HepG2 (cell line): ENCODE data around the gene PYURF. TPM values are rescaled to one million over a fixed set of nuclear protein-coding genes. Genes with fewer than 3 reads are reported as not detected.
A peak's percentile ranks its signal among the peaks of the same experiment; 100 is the strongest.

Source experiments
- BHLHE40 ChIP-seq: IDR thresholded peaks from 2 replicates; pipeline ENCODE4 v1.6.1; 2011; ENCODE audit warnings: low read length, improper control_type of control experiment
- BRD4 ChIP-seq: sonication (generic); formaldehyde crosslinking; IDR thresholded peaks from 2 replicates; pipeline ENCODE4 v1.4.0; 2020; ENCODE audit warnings: missing genetic modification reagents
- GFI1 ChIP-seq: sonication (generic); formaldehyde crosslinking; IDR thresholded peaks from 2 replicates; pipeline ENCODE4 v1.5.0; 2020; ENCODE audit warnings: missing genetic modification reagents, mild to moderate bottlenecking, borderline replicate concordance
- KDM4B ChIP-seq: sonication (generic); formaldehyde crosslinking; IDR thresholded peaks from 2 replicates; pipeline ENCODE4 v1.4.0; 2020; ENCODE audit warnings: missing genetic modification reagents
- NFIC ChIP-seq: IDR thresholded peaks from 2 replicates; pipeline ENCODE4 v1.6.1; 2012; ENCODE audit warnings: mild to moderate bottlenecking, low read length, inconsistent platforms
- RBM39 ChIP-seq: fragments of 200-400 bp; formaldehyde crosslinking; IDR thresholded peaks from one replicate; pipeline ENCODE4 v1.6.1; 2018; ENCODE audit warnings: antibody characterized with exemption, mild to moderate bottlenecking, low read depth, low read length; ENCODE audit not compliant: poor library complexity, severe bottlenecking
- SMC3 ChIP-seq: IDR thresholded peaks from 2 replicates; pipeline ENCODE4 v1.6.1; 2011; ENCODE audit warnings: low read length, improper control_type of control experiment
- SNAI1 ChIP-seq: sonication (generic); formaldehyde crosslinking; IDR thresholded peaks from 2 replicates; pipeline ENCODE4 v1.5.0; 2020; ENCODE audit warnings: mild to moderate bottlenecking, missing genetic modification reagents, borderline replicate concordance
- ZFAT ChIP-seq: sonication (generic); formaldehyde crosslinking; conservative IDR thresholded peaks from 2 replicates; pipeline ENCODE4 v1.8.1; 2023; ENCODE audit warnings: missing genetic modification reagents, inconsistent platforms
- ZNF326 ChIP-seq: sonication (generic); formaldehyde crosslinking; IDR thresholded peaks from 2 replicates; pipeline ENCODE4 v1.4.0; 2020; ENCODE audit warnings: missing genetic modification reagents, borderline replicate concordance
- ZNF766 ChIP-seq: sonication (generic); formaldehyde crosslinking; IDR thresholded peaks from 2 replicates; pipeline ENCODE4 v1.5.0; 2020; ENCODE audit warnings: missing genetic modification reagents, borderline replicate concordance
- ZNF781 ChIP-seq: sonication (generic); formaldehyde crosslinking; IDR thresholded peaks from 2 replicates; pipeline ENCODE4 v1.5.1; 2020; ENCODE audit warnings: borderline replicate concordance, mild to moderate bottlenecking, missing genetic modification reagents; ENCODE audit errors: not compliant biosample characterization
- ZNF792 ChIP-seq: IDR thresholded peaks from 2 replicates; pipeline ENCODE4 v1.6.1; 2016
- polyA plus RNA-seq, 8 experiments: library from polyadenylated mRNA; depleted of rRNA in 3 of 8; stranded (reverse) in 7 of 8; unstranded in 1 of 8; fragments of >200 nt; fragmentation: Illumina TruSeq in 4 of 8; extraction: Trizol in 4 of 8; gene quantifications; 2 replicates each; pipeline versions ENCODE4 v1.2.1 to v1.2.3, GENCODE V29; 2011 to 2016; ENCODE audit warnings: low read depth in 4 of 8, missing spikeins in 1 of 8, mixed read lengths in 1 of 8; ENCODE audit not compliant: insufficient read depth in 1 of 8
- total RNA-seq, 5 experiments: library from RNA; depleted of rRNA; stranded (reverse); fragments of >200 nt; fragmentation: Illumina TruSeq; extraction: Trizol; gene quantifications; 2 replicates each; pipeline ENCODE4 v1.2.3, GENCODE V29; 2016; ENCODE audit warnings: low read depth in 1 of 5
- TF ChIP-seq, protein P1 (sequence below): sonication (generic); formaldehyde crosslinking; IDR thresholded peaks from 2 replicates; pipeline ENCODE4 v1.4.0; 2020; ENCODE audit warnings: missing genetic modification reagents
- TF ChIP-seq, protein P2 (sequence below): sonication (generic); formaldehyde crosslinking; conservative IDR thresholded peaks from 2 replicates; pipeline ENCODE4 v1.4.0; 2020; ENCODE audit warnings: missing genetic modification reagents
- TF ChIP-seq, protein P3 (sequence below): sonication (generic); formaldehyde crosslinking; IDR thresholded peaks from 2 replicates; pipeline ENCODE4 v1.4.0; 2020; ENCODE audit warnings: missing genetic modification reagents, borderline replicate concordance
- TF ChIP-seq, protein P4 (sequence below): sonication (generic); formaldehyde crosslinking; IDR thresholded peaks from 2 replicates; pipeline ENCODE4 v1.5.1; 2020; ENCODE audit warnings: missing genetic modification reagents, mild to moderate bottlenecking, borderline replicate concordance
- TF ChIP-seq, protein P5 (sequence below): sonication (generic); formaldehyde crosslinking; IDR thresholded peaks from 2 replicates; pipeline ENCODE4 v1.5.1; 2020; ENCODE audit warnings: mild to moderate bottlenecking, missing genetic modification reagents
- TF ChIP-seq, protein P6 (sequence below): sonication (generic); formaldehyde crosslinking; IDR thresholded peaks from 2 replicates; pipeline ENCODE4 v1.8.0; 2022; ENCODE audit warnings: low read depth, missing genetic modification reagents

PYURF gene
- total and polyA plus RNA-seq, 2 of the 13 experiments (the other 11 are each of a cell fraction or from before 2014, with no cell fraction given): 59.9 to 95.2 TPM

DNA sequence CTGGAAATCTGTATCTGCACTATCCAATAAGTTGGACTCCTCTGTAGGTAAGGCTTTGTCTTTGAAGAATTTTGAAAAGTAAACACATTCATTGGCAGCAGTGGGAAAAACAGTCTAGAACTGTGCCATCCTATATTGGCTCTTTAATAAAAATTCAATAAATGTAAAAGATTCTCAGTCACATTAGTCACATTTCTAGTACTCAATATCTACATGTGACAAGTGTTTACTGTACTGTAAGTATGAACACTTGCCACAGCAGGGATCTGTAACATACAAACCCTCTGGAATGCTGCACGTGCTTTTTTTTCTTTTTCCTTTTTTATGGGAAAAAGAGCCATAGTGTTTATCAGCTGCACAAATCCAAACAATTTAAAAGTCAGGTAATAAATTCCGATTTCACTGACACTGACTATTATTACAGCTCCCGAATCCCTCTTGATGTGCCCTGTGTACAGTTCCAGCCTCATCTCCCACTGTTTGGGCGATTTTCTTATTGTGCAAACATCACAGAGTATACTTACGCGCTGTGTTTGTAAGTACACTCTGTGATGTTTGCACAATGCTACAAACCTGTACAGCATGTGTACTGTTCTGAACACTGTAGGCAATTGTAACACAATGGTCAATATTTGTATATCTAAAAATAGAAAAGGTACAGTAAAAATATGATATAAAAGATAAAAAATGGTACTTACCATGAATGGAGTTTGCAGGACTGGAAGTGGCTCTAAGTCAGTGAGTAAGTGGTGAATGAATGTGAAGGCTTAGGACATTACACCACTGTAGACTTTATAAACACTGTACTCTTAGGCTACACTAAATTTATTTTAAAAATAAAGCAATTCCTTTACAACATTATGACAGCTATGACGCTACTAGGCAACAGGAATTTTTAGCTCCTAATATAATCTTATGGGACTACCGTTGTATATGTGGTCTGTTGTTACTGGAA, 8.7 kb downstream of the PYURF start (continued):
- peak; percentile 46; the same call in 1 of the 2 replicates for TF ChIP-seq BHLHE40
- TF ChIP-seq KDM4B (CRISPR knock-in tag): no peak
- no peak for TF ChIP-seq ZNF326 (CRISPR knock-in tag)
- TF ChIP-seq ZNF766 (CRISPR knock-in tag): no peak
- TF ChIP-seq, protein P1, sequence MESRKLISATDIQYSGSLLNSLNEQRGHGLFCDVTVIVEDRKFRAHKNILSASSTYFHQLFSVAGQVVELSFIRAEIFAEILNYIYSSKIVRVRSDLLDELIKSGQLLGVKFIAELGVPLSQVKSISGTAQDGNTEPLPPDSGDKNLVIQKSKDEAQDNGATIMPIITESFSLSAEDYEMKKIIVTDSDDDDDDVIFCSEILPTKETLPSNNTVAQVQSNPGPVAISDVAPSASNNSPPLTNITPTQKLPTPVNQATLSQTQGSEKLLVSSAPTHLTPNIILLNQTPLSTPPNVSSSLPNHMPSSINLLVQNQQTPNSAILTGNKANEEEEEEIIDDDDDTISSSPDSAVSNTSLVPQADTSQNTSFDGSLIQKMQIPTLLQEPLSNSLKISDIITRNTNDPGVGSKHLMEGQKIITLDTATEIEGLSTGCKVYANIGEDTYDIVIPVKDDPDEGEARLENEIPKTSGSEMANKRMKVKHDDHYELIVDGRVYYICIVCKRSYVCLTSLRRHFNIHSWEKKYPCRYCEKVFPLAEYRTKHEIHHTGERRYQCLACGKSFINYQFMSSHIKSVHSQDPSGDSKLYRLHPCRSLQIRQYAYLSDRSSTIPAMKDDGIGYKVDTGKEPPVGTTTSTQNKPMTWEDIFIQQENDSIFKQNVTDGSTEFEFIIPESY (CRISPR knock-in tag): no peak
- TF ChIP-seq SNAI1 (CRISPR knock-in tag): no peak
- no peak for TF ChIP-seq ZNF781
- TF ChIP-seq, protein P2, sequence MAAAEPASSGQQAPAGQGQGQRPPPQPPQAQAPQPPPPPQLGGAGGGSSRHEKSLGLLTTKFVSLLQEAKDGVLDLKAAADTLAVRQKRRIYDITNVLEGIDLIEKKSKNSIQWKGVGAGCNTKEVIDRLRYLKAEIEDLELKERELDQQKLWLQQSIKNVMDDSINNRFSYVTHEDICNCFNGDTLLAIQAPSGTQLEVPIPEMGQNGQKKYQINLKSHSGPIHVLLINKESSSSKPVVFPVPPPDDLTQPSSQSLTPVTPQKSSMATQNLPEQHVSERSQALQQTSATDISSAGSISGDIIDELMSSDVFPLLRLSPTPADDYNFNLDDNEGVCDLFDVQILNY (CRISPR knock-in tag): no peak
- TF ChIP-seq, protein P3, sequence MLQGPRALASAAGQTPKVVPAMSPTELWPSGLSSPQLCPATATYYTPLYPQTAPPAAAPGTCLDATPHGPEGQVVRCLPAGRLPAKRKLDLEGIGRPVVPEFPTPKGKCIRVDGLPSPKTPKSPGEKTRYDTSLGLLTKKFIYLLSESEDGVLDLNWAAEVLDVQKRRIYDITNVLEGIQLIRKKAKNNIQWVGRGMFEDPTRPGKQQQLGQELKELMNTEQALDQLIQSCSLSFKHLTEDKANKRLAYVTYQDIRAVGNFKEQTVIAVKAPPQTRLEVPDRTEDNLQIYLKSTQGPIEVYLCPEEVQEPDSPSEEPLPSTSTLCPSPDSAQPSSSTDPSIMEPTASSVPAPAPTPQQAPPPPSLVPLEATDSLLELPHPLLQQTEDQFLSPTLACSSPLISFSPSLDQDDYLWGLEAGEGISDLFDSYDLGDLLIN: no peak
- TF ChIP-seq, protein P4, sequence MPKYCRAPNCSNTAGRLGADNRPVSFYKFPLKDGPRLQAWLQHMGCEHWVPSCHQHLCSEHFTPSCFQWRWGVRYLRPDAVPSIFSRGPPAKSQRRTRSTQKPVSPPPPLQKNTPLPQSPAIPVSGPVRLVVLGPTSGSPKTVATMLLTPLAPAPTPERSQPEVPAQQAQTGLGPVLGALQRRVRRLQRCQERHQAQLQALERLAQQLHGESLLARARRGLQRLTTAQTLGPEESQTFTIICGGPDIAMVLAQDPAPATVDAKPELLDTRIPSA (CRISPR knock-in tag): no peak
- no peak; the same call in 1 of the 2 replicates for TF ChIP-seq SMC3
- TF ChIP-seq NFIC: peak; percentile 81
- TF ChIP-seq BRD4 (CRISPR knock-in tag): no peak
- TF ChIP-seq, protein P5, sequence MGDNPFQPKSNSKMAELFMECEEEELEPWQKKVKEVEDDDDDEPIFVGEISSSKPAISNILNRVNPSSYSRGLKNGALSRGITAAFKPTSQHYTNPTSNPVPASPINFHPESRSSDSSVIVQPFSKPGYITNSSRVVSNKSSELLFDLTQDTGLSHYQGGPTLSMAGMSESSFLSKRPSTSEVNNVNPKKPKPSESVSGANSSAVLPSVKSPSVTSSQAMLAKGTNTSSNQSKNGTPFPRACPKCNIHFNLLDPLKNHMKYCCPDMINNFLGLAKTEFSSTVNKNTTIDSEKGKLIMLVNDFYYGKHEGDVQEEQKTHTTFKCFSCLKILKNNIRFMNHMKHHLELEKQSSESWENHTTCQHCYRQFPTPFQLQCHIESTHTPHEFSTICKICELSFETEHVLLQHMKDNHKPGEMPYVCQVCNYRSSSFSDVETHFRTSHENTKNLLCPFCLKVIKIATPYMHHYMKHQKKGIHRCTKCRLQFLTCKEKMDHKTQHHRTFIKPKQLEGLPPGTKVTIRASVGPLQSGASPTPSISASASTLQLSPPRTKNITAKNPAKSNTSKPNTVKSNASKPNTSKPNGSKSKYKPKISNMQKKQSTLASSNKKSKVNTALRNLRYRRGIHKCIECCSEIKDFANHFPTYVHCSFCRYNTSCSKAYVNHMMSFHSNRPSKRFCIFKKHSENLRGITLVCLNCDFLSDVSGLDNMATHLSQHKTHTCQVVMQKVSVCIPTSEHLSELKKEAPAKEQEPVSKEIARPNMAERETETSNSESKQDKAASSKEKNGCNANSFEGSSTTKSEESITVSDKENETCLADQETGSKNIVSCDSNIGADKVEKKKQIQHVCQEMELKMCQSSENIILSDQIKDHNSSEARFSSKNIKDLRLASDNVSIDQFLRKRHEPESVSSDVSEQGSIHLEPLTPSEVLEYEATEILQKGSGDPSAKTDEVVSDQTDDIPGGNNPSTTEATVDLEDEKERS (CRISPR knock-in tag): no peak
- TF ChIP-seq GFI1 (CRISPR knock-in tag): 0 out of 2 replicates have a peak, but pooled peaks have one; percentile 29
- TF ChIP-seq, protein P6, sequence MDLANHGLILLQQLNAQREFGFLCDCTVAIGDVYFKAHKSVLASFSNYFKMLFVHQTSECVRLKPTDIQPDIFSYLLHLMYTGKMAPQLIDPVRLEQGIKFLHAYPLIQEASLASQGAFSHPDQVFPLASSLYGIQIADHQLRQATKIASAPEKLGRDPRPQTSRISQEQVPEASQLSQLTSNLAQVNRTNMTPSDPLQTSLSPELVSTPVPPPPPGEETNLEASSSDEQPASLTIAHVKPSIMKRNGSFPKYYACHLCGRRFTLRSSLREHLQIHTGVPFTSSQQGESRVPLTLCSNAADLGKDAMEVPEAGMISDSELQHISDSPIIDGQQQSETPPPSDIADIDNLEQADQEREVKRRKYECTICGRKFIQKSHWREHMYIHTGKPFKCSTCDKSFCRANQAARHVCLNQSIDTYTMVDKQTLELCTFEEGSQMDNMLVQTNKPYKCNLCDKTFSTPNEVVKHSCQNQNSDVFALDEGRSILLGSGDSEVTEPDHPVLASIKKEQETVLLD (CRISPR knock-in tag): no peak
- no peak for TF ChIP-seq ZNF792 (CRISPR knock-in tag)
- TF ChIP-seq RBM39: no peak
- TF ChIP-seq ZFAT (CRISPR knock-in tag): no peak
